PC-9 (cell line): ENCODE data around the gene RASAL2.

ENCODE experiments used
- CTCF ChIP-seq: fragments of 200-600 bp; sonication (generic); conservative IDR thresholded peaks from 2 replicates; pipeline ENCODE4 v1.6.1; 2017; ENCODE audit warnings: mixed run types, antibody characterized with exemption, mild to moderate bottlenecking, moderate library complexity
- EZH2 ChIP-seq: fragments of 200-600 bp; sonication (generic); IDR thresholded peaks from 2 replicates; pipeline ENCODE4 v1.8.0; 2017; ENCODE audit warnings: antibody characterized with exemption, low read depth

GRCh38 chr1:178050084-178050483 lies 43.8 kb upstream of the RASAL2 start:
- no peak for TF ChIP-seq CTCF
- TF ChIP-seq EZH2 = no peak
